Amniotic stem cell (primary cell): ENCODE data around the gene ASTN2.

Experiments
- DNase-seq: peaks from one replicate; lab custom pipeline; 2025; lab: John Stamatoyannopoulos, UW

The ASTN2 gene

DNA sequence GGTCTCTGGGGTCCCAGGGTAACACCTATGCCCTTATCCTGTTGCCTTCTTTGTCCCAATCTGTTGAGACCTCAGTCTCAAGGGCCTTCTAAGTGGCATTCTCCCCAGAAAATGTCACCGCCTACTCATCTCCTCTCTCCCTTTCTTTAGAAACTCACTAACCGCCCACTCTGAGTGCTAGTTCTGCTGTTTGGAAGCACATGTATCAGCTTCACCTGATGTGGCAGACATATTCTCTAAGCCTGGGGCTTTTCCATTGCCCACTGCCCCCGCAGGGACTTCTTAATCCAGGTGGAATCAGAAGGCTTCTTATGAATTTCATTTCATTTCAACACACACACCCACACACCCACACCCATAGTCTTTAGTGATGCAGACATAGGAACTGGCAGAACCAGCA, 165.1 kb downstream of the ASTN2 start:
- DNase-seq, result no peak

DNA sequence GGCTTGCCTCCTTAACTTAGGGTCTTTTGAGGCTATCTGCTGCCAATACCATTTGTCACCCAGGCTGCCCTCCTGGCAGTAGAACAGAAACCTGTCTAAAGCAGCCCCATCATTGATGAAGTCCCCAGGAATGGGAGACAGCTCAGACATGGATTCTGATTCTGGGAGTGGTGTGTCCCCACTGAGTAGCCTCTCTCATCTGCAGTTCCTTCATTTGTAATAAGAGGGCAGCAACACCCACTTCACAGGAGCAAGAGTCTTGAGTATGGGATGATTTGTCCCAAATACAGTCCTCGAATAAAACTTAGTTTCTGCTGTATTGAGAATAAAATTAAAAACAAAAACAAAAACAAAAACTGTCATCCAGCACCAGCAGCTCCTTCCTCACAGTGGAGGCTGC, 167.6 kb downstream of the ASTN2 start:
- DNase-seq, result no peak

DNA sequence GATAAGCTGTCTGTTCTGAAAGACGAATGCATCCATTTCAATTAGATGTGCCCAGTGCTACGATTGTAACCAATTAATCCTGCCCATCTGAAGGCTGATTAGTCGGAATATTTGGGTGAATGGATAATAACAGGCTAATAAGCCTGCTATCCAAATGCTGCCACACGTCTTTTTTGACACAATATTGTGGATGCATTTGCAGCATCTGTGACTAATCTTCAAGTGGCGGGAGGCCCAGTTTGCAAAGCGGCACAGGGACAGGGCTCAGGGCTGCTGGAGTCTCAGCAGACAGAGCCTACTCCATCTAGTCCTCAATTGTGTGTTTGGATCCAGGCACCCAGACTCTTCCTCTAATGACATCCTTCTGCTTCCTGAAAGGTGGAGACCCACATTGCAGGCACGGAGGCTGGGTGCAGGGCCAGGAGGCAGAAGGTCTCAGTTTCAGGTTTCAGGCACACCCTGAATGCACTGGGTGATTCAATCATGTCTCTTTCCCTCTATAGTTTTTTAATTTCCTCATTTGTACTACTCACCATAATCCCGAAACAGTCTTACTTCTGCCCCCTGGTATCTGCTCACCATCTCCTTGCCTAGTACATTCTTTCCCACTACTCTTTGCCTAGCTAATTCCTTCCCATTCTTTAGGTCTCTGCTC, 169.6 kb downstream of the ASTN2 start:
- DNase-seq, result no peak

DNA sequence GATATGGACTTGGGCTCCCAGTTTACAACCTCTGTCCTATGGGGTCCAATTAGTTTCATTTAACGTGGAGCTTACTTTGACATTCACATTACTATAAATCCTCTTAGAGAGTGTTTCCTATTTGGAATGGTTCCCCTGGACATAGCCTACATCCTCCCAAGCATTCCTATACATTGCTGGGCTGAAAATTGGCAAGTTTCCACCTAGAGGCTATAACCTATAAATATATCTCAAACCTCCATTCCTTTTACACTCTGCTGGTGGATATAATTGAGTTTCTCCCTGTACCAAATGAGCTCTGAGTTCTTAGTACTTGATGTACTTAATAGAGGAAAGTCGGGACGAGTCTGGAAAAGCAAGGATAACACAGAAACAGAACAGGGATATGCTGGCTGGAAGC, 172.8 kb downstream of the ASTN2 start:
- DNase-seq, result no peak

DNA sequence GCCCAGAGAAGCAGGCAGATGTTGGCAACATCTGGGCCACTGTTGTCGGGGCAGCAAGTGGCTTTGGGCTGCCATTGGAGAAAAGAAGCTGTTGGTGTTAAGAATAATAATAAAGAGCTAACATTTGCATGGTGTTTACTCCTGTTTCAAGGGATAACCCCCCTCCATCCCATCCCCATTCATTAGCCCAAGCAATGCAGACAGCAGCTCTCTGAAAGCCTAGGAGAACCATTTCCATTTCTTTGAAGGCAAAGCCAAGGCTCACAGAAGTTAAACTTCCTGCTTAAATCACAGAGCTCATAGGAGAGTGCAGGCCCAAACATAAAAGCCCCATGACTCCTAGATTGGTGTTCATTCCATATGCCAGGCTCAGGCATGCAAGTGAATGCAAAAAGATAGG, 175.4 kb downstream of the ASTN2 start:
- DNase-seq, result no peak

DNA sequence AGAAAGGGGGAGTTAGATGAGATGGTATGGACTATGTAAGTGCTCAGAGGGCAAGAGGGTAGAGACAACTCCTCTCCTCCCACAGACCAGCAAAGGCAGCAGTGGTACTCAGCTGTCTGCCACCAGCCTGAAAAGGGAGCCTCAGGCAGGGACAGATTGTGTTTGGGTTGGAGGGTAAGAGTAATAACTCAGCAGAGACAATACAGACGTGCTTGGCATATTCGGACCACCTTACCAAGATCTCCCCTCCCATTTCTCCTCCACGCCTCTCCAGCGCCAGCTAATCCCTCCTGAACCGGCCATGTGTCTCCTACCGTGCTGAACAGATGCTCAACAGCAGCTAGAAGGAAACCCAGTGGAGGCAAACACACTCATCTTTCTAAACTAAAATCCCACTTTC, 180.8 kb downstream of the ASTN2 start:
- no peak for DNase-seq

DNA sequence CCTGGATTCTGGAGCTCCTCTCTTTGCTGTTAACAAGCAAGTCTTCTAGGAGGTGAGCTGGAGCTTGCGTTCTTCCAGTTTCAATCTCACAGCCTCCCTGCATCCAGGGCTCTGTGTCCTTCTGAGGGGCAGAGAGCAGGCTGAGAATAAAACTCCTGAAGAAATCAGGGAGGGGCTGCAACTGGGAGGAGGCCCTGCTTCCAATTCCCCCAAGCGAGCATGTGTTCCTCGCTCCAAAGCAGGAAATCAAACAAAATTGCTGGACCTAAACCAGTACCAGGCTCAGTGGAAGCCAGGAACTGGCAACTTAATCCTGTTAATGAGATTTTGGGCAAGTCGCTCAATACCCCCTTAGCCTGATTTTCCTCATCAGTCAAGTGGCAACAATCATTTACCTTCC, 181.8 kb downstream of the ASTN2 start:
- DNase-seq, result no peak

DNA sequence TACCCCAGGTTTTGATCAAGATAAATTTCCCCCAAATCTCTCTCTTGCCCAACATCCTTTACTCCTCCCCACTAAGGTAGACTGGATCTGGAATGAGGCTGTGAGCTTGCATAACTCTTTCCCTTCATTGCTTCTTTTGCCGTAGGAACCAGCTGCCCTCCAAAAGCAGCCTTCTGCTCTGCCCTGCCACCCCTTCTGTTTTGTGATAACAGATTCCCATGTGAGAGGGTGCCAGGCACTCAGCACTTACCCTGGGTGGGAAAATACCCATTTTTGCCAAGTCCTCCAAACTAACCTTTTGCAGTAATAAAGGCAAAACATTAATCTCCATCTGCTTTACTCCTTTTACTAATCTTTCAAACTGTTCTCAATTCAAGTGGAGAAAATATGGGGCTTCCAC, 182.6 kb downstream of the ASTN2 start:
- no peak for DNase-seq

DNA sequence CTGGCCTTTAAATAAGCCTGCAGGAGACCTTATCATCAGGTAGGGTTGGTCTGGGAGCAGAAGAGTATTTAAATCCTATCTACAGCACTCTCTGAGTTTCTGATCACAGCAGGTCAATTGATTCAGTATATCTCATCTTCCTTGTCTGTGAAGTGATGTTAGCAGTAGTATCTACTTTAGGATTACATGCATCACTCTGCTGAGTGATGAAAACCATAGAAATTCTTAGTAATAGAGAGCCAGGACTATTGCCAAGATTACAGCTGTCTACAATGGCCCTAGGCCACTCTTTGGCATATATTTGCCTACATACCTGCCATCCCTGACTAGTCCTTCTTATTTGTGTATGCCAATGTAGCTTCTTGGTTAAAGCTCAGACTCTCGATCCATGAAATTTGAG, 183.8 kb downstream of the ASTN2 start:
- no peak for DNase-seq

DNA sequence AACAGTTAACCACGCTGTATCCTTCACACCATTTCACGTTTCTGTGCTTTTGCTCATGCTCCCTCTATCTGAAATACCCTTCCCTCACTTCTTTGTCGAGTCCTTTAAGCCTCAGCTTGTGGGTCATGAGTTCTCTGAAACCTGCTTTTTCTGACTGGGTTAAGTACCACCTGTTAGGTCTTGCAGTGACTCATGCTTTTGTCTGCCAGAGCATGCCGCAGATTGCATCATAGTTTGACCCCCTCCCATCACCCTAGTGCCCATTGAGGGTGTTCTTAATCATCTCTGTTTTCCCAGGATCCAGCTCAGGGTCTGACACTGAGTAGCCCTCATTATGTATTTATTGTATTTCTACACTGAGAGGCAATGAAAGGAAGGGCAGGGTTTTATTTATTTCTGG, 190.2 kb downstream of the ASTN2 start:
- DNase-seq, result no peak

DNA sequence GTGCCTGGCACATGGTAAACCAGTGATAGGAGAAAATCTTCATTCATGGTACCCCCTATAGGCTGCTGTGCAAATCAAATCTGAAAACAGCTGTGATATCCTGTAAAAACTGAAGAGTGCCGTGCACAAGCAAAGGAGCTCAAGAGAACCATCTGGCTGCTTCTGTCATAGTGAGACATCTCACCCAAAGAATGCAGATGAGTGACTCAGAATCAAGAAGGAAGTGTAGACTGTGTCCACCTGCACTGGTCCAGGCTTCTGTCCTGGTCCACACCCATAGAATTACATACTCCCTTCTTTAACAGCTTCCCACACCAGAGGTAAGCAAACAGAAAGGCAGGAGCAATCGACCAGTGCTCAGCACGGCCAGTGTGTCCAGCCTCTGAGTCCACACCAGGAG, 195.9 kb downstream of the ASTN2 start:
- DNase-seq, result no peak

DNA sequence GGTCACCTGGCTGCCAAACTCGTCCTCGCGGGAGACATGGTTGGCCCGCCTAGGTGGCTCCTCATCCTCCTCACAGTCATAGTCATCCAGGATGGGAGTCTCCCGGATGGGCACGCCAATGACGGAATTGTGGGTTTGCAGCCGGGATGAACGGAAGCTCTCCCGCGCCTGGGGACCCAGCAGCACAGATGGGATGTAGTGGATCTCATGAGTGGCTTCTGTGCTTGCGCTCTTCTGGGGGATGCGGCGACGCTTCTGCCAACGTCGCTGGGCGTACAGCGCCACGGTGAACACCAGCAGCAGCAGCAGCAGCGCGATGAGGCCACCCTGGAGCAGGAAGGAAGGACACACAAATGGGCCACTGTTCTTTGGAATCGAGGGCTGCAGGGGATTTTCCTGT, 200.4 kb downstream of the ASTN2 start:
- no peak for DNase-seq

DNA sequence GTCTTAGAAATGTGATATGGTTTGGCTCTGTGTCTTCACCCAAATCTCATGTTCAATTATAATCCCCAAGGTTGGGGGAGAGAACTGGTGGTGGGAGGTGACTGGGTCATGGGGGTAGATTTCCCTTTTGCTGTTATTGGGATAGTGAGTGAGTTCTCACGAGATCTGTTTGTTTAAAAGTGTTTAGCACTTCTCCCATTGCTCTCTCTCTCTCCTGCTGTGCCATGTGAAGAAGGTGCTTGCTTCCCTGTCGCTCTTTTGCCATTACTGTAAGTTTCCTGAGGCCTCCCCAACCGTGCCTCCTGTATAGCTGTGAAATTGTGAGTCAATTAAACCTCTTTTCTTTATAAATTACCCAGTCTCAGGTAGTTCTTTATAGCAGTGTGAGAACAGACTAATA, 203.6 kb downstream of the ASTN2 start:
- DNase-seq, result no peak

DNA sequence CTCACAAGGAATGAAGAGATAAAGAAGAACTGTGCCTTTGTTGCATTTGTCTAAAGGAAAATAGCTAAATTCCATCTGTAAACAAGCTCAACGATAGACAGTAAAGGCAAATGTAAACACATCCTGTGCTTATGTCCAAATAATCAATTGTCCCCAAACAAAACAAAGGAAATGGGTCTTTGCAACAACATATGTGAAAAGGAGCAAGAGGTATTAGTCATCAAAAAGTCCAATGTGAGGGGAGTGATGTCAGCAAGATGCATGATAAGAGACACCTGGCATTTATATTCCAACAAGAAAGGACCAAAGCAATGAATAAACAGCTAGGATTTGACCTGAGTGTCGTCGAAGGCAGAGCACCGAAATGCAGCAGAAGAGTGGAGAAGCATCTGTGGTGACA, 209.1 kb downstream of the ASTN2 start:
- no peak for DNase-seq

DNA sequence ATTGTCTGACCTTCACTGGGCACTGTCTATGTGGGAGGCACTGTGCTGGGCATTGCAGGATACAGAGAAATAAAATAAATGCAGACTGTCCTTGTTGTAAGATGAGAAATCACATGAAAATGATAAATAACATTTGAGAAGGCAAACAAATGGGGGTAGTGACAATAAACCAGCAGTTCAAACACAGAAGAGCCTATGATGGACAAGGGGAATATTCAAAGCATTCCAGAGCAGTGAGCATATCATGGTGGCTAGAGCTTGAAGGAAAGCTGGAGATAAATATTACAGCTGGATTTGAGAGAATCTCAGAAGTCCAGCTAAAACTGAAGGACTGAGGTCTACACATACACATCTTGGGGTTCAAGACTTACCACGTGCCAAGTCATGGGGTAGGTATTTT, 209.9 kb downstream of the ASTN2 start:
- DNase-seq, result no peak

DNA sequence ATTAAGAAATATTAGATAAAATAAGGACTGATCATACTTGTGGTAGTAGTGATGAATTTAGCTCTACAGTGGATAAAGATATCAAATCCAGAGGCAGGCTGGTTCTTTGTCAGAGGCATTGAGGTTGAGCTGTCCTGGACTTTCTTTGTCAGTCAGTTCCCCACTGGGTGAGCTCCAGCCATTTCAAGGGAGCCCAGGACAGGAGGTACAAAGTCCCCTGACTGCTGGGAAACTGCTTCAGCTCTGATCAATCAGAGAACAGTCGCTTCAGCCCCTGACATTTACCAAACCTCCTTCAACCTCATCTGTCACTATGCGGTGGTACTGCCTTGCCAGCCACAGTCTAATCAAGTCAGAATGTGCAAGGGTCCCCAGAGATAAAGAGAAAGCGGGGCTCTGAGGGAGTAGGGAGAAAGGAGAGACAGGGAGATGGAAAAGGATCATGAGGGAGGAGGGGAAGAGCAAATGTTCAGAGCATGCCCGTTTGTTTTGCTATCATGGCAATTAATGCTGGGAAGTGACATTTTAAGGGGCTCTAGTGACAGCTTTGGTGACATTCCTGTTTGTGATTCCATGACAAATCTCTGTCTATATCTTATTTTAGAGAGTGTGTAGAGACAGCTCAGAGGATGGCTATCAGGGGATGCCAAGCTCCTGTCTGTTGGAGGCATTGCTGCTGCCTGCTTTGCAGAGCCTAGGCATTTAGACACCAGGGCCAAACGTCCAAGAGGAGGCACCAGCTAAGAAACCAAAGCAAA, 223.2 kb downstream of the ASTN2 start:
- no peak for DNase-seq

DNA sequence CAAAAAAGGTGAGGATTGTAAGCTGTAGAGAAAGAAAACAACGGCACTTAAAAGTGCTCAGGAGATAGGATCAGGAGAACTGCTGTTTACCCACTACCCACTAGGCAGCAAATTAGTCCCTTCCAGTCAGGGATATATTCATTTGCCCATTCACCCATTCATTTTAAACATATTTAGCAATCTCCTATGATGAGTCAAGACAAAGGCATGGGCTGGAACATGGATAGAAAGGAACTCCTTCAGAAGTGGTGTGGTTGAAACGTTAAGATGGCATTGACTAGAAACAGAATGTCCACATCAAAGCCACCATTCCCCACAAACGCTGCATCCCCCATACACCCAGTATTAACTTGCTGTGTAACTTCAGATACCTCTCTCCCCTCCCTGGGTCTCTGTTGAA, 225.7 kb downstream of the ASTN2 start:
- no peak for DNase-seq

DNA sequence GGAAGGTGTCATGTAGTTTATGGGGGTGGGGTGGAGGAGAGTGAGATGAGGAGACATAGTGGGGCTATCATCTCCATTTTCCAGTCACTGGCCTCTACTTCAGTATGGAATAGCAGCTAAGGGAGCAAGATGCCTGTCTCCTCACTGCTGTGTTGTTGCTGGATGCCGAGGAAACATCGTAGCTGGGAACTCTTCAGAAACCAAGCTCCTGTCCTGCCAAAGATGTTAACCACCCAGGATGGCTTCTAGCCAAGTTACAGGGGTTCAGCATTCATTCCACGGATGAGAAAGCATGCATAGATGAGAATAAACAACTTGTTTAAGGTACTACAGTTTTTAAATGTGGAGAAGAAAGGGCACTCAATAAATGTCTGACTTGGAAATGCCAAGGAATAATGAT, 226.5 kb downstream of the ASTN2 start:
- DNase-seq, result no peak

DNA sequence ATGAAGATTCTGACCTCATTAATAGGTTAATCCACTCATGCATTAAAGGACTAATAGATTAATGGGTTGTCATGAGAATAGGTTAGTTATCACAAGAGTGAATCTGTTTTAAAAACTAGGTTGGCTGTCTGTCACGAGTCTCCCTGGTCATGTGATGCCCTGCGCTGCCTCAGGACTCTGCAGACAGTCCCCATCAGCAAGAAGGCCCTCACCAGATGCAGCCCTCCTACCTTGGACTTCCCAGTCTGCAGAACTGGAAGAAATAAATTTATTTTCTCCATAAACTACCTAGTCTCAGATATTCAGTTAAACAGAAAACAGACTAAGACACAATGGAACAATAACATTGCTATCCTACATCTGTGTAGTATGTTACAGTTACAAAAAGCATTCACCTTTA, 227.4 kb downstream of the ASTN2 start:
- no peak for DNase-seq

DNA sequence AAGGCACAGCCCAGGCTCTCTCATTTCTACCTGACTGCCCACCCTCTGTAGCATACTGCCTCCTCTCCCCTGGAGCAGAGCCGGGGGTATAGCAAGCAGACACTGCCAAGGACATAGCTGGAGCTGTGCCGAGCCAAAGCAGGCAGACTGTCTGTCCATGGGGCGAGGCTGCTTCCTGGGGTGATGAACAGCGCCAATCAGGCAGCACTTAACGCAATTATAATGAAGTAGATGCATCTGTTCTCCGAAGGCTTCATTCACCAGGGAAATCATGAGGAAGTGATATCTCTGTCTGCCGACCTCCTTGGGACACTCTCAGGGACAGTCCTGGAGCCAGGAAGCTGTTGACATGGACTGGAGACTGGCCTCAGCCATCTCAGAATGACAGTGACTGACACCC, 230.7 kb downstream of the ASTN2 start:
- no peak for DNase-seq

DNA sequence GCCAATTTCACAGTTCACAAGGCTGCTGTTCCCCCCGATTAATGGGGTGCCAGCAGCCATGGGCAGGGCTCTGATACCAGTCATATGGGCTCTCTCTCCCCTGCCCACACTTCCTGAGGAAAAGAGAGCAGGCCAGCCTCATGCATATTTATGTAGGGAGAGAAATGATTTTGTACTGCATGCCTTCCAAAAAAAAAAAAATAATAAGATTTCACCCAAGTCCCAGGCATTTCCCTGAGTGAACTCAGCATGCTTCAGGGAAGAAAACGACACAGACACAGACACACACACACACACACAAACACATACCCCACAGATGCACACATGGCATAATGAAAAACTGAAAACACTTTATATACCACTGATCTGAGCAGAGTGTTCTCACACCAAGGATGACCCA, 232.8 kb downstream of the ASTN2 start:
- DNase-seq, result no peak

DNA sequence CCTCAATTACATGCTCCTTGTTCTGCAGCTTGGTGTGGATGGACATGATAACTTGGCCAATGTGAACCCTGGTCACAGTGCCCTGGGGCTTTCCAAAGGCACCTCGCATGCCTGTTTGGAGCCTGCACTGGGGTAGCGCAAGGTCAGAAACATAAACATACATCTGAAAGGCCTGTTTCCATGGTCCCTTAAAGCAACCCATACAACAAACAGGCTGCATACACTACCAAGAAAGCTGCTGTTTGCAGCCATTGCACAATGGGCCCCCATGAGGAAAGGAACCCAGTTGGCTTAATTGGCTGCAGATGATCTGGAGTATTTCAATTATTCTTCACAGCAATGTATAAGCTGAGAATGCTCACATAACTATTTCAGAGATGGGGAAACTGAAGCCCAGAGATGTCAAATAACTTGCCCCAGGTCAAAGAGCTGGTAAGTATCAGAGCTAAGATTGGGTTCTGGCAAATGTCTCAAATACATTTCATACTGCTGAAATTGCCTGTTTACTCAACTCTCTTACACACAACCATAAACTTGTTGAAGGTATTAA, 233.9 kb downstream of the ASTN2 start:
- DNase-seq, result no peak

DNA sequence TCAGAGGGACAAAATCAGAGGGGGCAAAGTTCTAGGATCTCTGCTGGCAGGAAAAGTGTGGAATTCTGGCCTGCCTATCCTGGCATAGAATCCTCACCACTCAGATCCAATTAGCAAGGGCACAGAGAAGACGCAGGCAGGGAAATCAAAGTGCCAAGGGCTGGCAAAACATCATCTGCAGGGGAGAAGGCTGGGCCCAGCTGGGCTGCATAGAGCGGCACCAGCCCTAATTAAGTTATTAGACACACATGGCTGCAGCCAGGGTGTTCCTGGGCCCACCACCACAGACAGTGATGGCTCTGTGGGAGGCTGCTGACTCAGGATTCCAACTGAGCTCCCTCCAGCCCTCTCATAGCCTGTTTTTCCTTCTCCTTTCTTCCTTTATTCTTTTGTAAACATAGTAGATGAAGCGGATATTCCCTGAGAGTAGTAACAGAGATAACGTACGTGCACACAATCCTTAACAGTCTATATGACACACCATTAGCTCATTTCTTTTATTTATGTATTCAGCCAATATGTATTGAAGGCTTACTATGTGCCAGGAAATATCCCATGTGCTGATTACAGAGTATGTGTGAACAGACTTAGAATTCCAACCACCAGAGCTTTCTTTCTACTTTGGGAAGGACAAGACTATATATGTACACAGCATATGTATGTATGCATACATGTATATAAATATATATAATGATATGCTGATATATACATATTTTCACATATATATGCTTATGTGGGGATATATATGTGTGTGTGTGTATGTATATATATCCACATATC, 236.1 kb downstream of the ASTN2 start:
- no peak for DNase-seq
